HEK293 (cell line): ENCODE measurements around the gene GSTT4.

ENCODE experiments used
- YY1 ChIP-seq: fragments of 450-650 bp; formaldehyde crosslinking; IDR thresholded peaks from 2 replicates; pipeline ENCODE4 v1.5.1; 2018; ENCODE audit warnings: missing biosample characterization, missing genetic modification characterization
- ZNF239 ChIP-seq: fragments of 450-650 bp; formaldehyde crosslinking; IDR thresholded peaks from 2 replicates; pipeline ENCODE4 v1.5.1; 2016; ENCODE audit warnings: missing biosample characterization, missing genetic modification characterization
- TF ChIP-seq, protein P1 (sequence below): fragments of 450-650 bp; formaldehyde crosslinking; IDR thresholded peaks from 2 replicates; pipeline ENCODE4 v1.5.1; 2016; ENCODE audit warnings: missing biosample characterization, missing genetic modification characterization

DNA sequence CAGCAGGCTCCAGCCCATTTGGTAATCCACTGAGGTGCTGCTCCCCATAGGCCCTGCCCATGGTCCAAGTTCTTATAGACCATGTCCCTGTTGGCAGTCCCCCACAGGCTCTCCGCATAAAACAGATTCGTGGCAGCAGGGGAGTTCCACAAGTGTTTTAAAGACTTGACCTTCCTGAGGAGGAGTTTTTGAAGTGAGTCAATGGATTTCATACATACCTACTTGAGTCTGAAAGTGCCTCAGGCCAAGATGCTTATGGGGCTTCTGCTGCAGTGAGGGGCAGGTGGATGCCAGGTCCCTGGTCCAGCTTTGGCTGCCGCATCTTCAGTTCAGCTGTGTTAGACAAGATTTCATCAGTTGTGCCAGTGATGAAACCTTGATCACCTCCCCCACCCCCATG is 49.1 kb upstream of the GSTT4 start:
- TF ChIP-seq, protein P1, sequence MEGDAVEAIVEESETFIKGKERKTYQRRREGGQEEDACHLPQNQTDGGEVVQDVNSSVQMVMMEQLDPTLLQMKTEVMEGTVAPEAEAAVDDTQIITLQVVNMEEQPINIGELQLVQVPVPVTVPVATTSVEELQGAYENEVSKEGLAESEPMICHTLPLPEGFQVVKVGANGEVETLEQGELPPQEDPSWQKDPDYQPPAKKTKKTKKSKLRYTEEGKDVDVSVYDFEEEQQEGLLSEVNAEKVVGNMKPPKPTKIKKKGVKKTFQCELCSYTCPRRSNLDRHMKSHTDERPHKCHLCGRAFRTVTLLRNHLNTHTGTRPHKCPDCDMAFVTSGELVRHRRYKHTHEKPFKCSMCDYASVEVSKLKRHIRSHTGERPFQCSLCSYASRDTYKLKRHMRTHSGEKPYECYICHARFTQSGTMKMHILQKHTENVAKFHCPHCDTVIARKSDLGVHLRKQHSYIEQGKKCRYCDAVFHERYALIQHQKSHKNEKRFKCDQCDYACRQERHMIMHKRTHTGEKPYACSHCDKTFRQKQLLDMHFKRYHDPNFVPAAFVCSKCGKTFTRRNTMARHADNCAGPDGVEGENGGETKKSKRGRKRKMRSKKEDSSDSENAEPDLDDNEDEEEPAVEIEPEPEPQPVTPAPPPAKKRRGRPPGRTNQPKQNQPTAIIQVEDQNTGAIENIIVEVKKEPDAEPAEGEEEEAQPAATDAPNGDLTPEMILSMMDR (tag by site-specific recombination) = no peak
- TF ChIP-seq YY1 (tag by site-specific recombination) = no peak
- TF ChIP-seq ZNF239 (tag by site-specific recombination) = no peak
